ENCODE results near the gene PRMT5.

The PRMT5 gene

GRCh38 chr14:22896356-22896755 is 32.8 kb downstream of the PRMT5 start:
- no peak for DNase-seq

DNA sequence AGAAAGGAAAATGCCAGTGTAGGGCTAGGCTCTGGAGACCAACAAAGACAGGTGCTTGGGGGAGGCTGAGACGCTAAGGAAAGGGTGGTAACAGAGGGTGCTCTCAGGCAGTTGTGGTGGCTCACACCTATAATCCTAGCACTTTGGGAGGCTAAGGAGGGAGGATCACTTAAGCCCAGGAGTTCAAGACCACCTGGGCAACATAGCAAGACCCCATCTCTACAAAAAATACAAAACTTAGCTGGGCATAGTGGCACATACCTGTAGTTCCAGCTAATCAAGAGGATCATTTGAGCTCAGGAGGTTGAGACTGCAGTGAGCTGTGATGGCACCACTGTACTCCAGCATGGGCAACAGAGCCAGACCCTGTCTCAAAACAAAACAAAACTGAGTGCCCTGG is 33.8 kb downstream of the PRMT5 start:
- DNase-seq, result no peak

DNA sequence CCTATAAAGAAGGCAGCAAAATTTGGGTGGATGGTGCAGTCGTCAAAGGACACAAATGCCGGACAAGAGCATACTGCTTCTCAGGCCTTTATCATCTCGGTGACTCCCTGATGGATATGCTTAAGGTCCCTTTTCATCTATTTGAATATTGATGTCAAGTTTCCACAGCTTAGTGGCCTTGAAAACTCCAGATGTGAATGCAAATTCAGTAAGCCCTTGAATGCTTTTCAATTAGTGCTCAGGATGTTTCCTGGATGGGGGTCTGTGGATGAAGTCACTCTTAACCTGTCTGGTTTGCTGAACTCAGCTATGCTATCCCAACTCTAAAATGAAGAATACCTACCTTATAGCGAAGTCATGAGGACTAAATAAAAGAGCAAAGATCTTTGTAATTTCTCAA is 35.5 kb downstream of the PRMT5 start:
- DNase-seq, result no peak

DNA sequence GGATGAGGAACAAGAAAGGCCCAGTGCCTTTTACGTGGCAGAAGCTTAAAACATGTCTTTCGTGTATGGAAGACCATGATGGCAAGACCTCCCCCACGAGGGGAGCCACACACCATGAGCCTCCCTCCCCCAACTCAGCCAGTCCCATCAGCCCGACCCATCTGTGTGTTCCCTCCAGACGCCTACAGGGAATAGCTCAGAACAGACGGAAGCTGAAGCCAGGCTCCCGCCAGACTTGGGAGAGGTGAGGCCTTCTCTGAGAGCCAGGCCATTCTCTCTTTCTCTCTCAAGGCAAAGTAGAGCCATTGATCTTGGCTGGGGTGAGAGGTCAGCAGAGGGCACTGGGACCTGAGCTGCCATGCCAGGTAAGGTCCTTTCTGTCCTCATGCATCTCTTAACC is 36.7 kb downstream of the PRMT5 start:
- DNase-seq, result no peak

DNA sequence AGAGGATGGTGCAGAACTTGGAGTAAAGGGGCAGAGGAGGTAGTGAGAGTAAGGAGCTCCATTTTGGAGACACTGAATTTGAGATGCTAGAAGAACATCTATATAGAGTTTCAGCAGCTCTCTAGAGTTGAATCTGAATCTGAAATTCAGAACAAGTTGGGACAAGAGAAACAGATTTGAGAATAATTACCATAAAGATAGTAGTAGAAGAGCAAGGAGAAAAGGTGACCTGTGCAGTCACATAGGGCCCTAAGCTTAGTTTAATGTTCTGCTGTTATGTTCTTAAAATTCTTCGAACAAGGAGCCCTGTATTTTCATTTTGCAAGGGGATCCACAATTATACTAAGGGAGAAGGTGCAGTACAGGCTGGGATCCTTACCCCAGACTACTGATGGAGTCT is 38.8 kb downstream of the PRMT5 start:
- no peak for DNase-seq

GRCh38 chr14:22888662-22889061 is 40.5 kb downstream of the PRMT5 start:
- DNase-seq, result no peak

DNA sequence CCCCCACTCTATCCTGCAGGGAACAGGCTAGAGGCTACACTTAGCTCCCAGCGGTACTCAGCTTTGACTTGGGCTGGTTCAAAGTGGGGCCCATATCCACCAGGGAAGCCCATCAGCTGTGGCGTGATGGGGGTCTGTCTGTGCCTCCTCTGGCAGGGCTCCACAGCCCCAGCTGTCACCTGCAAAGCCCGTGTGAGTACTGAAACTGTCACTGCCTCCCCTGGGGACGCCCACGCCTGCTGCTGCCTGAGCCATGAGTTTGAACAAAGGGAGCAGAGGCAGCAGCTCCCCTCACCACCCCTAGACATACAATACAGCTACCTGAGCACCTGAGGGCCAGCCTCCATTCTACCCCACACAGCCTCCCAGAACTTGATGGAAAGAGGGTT is 41.2 kb downstream of the PRMT5 start:
- DNase-seq, result peak; percentile 70 to 72

GRCh38 chr14:22887260-22887989 is 41.8 kb downstream of the PRMT5 start:
- DNase-seq, result peak; percentile 13 to 18

- peak; percentile 63 to 66 for DNase-seq
Observed at GRCh38 chr14:22886500-22887259, 42.5 kb downstream of the PRMT5 start.

DNA sequence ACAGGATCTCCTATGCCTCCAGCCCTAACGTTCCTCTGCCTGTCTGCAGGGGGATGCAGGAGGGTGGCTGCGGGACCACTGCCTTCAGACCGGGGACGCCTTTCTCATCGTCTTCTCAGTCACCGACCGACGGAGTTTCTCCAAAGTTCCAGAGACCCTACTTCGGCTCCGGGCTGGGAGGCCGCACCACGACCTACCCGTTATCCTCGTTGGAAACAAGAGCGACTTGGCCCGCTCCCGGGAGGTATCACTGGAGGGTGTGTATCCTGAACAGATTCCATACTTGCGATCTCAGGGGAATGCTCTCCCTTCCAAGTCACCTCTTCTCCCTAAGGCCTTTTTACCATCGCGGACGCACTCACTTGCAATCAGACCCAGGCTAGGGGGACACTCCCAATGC is 43.2 kb downstream of the PRMT5 start:
- DNase-seq, result no peak

- DNase-seq, result no peak
Observed at GRCh38 chr14:22884738-22885523, 44.2 kb downstream of the PRMT5 start.

DNA sequence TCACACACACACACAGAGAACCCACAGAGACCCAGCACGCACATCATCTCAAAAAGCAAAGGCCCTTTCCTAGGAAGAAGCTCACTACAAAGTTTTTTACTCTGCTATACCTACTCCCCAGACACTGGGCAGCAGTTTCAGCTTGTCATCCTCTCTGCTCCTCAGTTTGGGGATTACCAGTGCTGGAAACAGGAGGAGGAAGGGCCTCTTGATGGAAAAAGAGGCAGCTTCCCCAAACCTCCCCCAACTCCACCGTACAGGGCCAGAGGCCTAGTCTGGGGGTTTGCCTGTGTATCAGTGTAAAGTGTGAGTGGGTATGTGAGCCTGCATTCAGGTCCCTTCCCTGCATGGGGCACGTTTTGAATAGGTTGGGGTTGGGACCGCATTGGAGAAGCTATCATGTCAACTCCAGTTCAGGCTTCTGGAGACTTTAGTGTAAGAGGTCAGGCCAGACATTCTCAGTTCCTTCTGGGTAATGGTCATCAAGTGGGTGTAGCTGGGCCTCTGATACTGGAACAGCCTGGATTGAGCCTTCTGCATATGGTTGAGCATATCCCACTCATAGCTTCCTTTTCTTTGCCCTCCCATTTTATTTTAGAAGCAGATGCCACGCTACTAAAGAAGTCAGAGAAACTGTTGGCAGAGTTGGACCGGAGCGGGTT is 45.0 kb downstream of the PRMT5 start:
- DNase-seq, result no peak

- DNase-seq, result no peak
Observed at GRCh38 chr14:22883173-22883976, 45.8 kb downstream of the PRMT5 start, which contains the start of gene REM2. Gene REM2 (plus strand): TSS chr14:22883222. CDS start chr14:22883288, 66 bp downstream.

DNA sequence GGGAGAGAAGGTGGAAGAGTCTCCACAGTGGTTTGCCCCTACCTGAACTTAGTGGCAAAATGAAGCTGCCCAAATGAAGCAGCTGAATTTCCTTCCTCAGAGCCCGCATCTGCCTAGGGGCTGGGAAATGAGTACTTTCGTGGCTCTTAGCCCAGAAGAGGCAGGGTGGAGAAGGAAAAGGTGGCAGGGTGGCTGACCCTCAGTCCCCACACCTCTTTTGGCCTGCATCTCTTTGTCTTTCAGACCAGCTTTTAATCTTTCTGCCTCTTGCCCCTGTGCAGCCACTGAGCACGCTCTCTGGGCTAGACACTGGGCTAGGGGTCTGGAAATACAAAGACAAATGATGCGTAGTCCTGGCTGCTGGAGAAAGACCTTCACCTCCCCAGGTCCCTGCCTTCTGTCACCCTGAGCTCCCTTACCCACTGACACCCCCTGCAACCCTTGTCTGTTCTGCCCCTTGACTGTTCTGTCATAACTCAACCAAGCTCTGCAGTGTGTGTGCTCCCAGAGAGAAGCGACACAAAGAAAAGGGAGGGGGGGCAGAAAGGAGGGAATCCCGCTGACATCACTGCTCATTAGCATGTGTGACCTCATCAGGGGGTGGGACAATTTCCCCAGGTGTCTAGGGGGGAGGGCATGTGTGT is 46.5 kb downstream of the PRMT5 start:
- peak; percentile 53 to 64 for DNase-seq

DNA sequence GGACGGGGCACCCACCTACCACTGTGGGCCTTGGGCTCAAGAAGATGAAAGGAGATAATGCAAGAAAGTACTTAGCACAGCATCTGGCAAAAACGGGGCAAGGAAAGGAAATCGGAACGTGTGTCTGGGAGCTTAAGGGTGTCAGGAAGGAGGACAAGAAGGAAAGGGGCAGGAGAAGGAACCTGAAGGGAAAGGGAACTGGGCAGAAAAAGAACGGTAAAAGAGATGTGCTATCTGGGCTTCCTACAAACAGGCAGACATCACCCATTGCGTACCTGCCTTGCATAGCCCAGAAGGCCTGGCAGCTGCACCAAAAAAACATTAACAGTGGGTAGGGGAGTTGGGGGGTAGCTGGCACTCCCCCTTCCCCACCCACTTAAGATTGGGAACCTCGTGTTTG is 47.1 kb downstream of the PRMT5 start:
- DNase-seq, result no peak

DNA sequence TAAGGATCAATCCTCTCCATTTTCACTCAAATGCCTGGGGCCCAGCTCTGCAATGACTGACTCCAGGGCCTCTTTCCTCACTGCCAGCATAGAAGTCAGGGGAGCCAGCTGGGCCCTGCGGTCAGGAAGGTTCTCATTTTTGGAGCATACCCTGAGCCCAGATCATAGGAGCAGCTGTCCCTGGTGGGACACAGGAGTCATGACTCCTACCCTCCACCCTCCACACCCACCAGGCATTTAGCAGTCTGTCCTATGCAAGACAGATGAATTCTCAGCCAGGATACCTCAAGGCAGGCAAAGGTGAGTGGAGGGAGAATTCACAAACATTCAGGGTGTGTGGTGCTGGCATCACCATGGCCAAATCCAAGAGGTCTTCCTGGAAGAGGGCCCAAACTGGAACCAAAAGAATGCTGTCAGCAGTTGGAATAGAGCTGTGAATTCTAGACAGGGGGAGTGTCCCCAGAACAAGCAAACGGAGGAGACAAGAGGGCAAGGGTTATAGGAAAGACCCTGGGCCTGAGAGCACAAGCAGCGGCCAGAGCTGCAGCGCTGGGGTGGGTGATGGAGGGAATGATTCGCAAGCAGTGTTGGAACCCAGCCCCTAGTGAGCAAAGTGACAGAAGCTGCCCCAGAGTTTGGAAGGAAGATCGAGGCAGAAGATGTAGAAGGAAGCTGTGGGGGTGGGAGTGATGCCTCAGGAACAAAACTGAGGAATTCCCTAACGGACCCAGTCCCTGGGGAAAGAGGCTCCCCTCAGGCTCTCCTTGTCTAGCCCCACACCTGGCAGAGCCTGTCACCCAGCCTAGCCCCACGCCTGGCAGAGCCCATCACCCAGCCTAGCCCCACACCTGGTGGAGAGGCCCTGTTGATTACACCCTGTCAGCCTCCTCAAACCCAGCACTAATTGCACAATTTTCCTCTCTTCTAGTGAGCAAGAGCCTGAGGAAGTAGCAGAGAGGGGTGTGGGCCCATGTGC is 50.6 kb downstream of the PRMT5 start:
- DNase-seq, result no peak

GRCh38 chr14:22877000-22877501 is 52.1 kb downstream of the PRMT5 start:
- no peak for DNase-seq

DNA sequence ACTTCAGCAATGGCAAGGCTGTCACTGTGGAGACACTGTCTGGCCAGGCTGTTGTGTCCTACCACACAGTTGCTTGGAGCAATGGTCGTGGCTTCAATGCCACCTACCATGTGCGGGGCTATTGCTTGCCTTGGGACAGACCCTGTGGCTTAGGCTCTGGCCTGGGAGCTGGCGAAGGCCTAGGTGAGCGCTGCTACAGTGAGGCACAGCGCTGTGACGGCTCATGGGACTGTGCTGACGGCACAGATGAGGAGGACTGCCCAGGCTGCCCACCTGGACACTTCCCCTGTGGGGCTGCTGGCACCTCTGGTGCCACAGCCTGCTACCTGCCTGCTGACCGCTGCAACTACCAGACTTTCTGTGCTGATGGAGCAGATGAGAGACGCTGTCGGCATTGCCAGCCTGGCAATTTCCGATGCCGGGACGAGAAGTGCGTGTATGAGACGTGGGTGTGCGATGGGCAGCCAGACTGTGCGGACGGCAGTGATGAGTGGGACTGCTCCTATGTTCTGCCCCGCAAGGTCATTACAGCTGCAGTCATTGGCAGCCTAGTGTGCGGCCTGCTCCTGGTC is 53.3 kb downstream of the PRMT5 start:
- DNase-seq, result no peak

DNA sequence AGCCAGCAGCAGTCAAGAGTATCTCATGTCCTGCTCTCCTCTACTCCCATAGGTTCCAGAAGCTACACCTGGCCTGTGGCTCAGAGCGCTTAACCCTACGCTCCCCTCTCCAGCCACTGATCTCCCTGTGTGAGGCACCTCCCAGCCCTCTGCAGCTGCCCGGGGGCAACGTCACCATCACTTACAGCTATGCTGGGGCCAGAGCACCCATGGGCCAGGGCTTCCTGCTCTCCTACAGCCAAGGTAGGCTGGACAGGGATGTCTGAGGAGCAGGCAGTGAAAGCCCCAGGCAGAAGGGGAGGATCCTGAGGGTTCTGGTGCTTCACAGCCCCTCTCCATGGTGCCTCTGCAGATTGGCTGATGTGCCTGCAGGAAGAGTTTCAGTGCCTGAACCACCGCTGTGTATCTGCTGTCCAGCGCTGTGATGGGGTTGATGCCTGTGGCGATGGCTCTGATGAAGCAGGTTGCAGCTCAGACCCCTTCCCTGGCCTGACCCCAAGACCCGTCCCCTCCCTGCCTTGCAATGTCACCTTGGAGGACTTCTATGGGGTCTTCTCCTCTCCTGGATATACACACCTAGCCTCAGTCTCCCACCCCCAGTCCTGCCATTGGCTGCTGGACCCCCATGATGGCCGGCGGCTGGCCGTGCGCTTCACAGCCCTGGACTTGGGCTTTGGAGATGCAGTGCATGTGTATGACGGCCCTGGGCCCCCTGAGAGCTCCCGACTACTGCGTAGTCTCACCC is 54.0 kb downstream of the PRMT5 start:
- no peak for DNase-seq

Measured in activated CD4-positive, alpha-beta T cell treated with anti-CD3 and anti-CD28 coated beads, Interleukin-2, amount 50 U/mL, for 4 hours (primary cell).